Measurements from ENCODE around the gene SSR1.

- TF ChIP-seq, protein P1, sequence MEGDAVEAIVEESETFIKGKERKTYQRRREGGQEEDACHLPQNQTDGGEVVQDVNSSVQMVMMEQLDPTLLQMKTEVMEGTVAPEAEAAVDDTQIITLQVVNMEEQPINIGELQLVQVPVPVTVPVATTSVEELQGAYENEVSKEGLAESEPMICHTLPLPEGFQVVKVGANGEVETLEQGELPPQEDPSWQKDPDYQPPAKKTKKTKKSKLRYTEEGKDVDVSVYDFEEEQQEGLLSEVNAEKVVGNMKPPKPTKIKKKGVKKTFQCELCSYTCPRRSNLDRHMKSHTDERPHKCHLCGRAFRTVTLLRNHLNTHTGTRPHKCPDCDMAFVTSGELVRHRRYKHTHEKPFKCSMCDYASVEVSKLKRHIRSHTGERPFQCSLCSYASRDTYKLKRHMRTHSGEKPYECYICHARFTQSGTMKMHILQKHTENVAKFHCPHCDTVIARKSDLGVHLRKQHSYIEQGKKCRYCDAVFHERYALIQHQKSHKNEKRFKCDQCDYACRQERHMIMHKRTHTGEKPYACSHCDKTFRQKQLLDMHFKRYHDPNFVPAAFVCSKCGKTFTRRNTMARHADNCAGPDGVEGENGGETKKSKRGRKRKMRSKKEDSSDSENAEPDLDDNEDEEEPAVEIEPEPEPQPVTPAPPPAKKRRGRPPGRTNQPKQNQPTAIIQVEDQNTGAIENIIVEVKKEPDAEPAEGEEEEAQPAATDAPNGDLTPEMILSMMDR (IDR thresholded peaks at IDR 0.05): no peak
- no peak for TF ChIP-seq EZH2 (IDR thresholded peaks at IDR 0.05)
- no peak for TF ChIP-seq EZH2phosphoT487 (IDR thresholded peaks at IDR 0.05)
Observed at GRCh38 chr6:7261032-7261841, 51.8 kb downstream of the SSR1 start.
